SK-N-SH treated with all-trans-retinoic acid at 6 μM for 48 hours (cell line): ENCODE data around the gene DTNBP1.

ENCODE experiments used
- CSDC2 ChIP-seq: fragments of 250-450 bp; sonication (Bioruptor Pico); IDR thresholded peaks from 2 replicates; pipeline ENCODE4 v1.5.0; 2020; ENCODE audit warnings: mild to moderate bottlenecking, moderate library complexity
- SNAI2 ChIP-seq: fragments of 250-450 bp; sonication (Bioruptor Pico); IDR thresholded peaks from 2 replicates; pipeline ENCODE4 v1.5.0; 2020; ENCODE audit warnings: mild to moderate bottlenecking, moderate library complexity

GRCh38 chr6:15661853-15662325 is 939 bp downstream of the DTNBP1 start:
- TF ChIP-seq CSDC2 (no peak), SNAI2 (CRISPR knock-in tag) (no peak)
